GM18508 (cell line): ENCODE measurements around the gene CUBN.

ENCODE experiments used
- ATAC-seq: cut with Tn5 transposase; IDR thresholded peaks from one replicate; pipeline ENCODE4 v1.9.1; 2021; ENCODE audit warnings: moderate number of reproducible peaks; ENCODE audit not compliant: insufficient read depth, unreplicated experiment

Gene CUBN

GRCh38 chr10:17112566-17112965 is 17.0 kb downstream of the CUBN start:
- no peak for ATAC-seq

GRCh38 chr10:17109475-17110207 is 20.0 kb downstream of the CUBN start:
- no peak for ATAC-seq

GRCh38 chr10:17109046-17109445 is 20.6 kb downstream of the CUBN start:
- no peak for ATAC-seq

DNA sequence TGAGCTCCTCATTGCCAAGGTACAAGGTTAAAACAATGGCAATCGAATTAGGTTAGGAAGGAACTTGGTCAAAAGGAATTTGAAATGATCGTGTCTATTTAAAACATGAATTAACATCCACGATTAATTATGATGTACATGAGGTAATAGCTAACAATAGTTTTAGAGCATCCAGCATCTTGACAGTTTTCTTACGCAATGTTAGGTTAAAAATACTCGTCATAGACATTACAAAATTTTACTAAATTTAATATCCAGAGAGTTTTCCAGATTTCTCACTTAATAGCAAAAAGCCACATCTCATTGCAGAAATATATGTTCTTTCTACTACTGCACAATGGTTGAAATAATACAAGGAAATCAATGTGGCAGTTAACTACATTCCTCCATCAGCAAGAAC is 22.6 kb downstream of the CUBN start:
- ATAC-seq, result no peak

GRCh38 chr10:17101910-17102266 is 27.7 kb downstream of the CUBN start:
- no peak for ATAC-seq

DNA sequence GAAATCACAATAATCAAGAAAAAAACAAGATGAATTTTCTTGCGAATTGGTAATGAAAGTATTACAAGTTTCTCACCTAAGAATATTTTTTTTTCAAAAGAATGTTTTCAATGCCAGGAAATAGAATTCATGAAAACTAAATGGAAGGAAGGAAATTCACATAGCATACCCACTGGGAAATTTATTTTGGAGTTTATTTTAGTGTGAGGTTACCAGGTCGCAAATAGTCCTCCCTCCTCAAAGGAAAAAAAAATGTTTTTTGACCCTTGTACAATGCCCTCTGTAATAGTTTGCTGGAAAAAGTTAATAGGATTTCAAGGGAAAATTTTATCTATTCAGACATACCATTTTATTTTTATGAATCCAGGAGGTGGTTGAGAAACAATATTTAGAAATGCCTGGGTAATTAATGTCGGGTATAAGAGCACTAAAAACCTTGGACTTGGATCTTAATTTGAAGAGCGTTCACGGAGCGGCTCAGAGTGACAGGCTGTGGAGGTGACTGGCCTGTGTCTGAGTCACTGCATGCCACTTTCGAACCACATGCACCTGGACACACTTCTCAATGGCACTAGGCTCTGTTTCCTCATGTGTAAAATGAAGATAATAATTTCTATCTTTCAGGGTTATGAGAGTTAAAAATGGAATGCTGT is 28.2 kb downstream of the CUBN start:
- ATAC-seq, result no peak

DNA sequence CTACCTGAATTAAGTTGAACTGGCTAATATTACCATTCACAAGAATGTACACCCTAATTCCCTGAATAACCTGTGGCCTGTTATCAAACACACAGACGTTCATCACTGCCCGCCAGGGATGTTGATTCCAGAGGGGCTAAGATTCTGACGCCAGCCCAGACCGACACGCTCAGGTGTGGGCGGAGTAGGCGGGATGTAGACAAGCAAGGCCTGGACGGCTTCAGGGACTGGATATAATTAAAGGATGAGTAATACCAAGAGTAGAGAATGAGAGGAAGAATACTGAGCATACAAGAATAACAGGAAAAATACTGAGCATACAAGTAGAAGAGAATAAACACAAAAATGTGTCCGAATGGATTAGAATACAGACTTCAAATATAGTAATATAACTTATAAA is 29.0 kb downstream of the CUBN start:
- no peak for ATAC-seq

GRCh38 chr10:17098012-17098411 is 31.6 kb downstream of the CUBN start:
- no peak for ATAC-seq

DNA sequence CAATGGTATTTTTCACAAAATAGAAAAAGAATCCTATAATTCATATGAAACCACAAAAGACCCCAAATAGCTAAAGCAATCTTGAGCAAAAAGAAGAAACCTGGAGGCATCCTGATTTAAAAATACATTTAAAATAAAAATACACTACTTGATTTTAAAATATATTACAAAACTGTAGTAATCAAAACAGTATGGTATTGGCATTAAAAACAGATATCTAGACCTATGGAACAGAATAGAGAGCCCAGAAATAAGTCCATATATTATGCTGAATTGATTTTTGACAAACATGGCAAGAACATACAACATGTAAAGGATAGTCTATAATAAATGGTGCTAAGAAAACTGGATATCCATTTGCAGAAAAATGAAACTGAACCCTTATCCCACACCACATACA is 34.8 kb downstream of the CUBN start:
- no peak for ATAC-seq

GRCh38 chr10:17092986-17093803 is 36.4 kb downstream of the CUBN start:
- ATAC-seq, result no peak

- ATAC-seq, result no peak
Measured at GRCh38 chr10:17092216-17092944, 37.2 kb downstream of the CUBN start.

- no peak for ATAC-seq
Measured at GRCh38 chr10:17088118-17088806, 41.3 kb downstream of the CUBN start.

DNA sequence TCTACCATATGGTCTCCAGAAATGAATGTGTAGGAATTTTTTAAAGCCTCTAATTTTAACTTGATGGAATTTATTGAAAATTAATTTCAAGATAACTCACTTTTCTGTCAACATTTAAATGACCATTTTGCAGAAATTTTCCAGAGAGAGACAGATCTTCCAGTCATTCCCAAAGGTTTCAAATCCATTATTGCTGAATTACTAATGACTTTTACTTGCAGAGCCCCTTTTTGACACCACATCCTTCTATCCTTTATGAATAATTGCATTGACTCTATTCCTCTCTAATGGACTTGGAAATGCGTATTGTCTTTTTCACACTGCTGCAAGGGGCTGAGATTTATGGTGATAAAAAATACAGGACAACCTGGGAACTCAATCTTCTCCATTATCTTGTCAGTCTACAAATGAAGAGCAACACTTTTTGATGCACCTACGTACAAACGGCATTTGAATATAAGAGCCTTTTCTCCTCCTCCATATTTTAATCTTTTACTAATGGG is 42.7 kb downstream of the CUBN start:
- ATAC-seq, result no peak

- ATAC-seq, result no peak
Measured at GRCh38 chr10:17085011-17085725, 44.4 kb downstream of the CUBN start.

- no peak for ATAC-seq
Measured at GRCh38 chr10:17084258-17084657, 45.4 kb downstream of the CUBN start.

DNA sequence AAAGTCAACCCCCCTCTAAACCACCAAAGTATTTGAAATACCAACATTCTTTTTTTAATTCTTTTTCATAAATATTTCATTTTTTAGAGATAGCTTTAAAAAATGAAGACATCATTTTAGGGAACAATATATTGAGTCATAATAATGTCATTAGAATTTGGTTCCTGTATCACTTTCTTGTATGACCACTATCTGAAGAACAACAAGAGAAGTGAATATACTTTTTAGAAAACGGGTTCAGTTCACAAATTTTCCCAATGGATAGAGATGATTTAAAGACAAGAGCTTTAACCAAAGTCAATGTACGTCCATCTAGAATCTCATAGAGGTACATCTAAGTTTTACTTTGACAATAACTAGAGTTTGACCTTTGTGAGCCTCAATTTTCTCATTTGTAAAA is 48.2 kb downstream of the CUBN start:
- ATAC-seq, result no peak

DNA sequence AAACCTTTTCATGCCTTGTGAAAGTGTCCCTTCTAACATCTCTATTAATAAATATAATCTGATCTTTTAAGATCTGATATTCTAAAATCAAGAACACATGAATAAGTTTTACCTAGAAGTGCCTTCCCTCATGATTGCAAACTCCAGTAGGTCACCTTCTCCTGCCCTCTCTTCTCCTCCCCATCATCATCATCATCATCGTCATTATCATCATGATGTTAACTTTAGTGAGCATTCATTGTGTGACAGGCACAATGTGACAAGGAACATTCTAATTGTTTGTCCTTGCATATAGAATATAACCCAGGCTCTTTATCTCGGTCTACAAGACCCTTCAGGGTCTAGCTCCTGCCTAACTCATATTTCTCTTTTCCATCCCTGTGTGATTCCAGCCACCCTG is 51.7 kb downstream of the CUBN start:
- ATAC-seq, result no peak

GRCh38 chr10:17077346-17077781 is 52.2 kb downstream of the CUBN start:
- ATAC-seq, result no peak

DNA sequence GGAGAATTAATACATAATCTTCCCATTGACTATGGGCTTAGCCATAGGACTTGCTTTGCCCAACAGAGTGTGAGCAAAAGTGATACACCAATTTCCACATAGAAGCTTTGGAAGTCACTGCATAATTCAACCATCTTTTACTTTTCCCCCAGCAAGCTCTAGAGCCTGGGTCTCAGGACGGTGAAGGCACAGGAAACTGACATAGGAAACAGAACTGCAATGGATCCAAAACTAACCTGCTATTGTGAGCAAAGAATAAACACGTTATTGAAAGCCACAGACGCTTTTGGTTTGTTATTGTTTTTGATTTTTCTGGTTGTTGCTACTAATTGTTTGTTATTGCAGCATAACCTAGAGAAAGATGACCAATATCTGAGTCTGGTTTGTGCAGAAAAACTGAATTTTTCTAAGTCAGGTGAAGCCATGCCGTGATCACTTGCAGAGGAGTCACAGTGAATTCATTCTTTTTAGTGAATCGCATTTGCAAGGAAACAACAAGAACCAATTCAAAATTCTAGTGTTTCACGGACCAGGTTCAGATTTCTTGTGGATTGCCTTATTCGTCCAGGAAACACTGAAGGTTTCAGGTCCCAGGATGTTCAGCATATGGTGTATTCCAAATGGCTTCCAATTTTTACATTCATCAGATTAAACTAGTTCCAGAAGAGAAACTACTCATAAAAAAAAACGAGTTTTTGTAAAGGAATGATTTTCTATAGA is 52.8 kb downstream of the CUBN start:
- ATAC-seq, result no peak
